Trophoblast cell (in vitro differentiated cells and primary cell): ENCODE data around the gene RDH13.

ENCODE experiments used
- DNase-seq, 2 donors: peaks; one replicate each; pipeline ENCODE4 v3.0.0-alpha.2; 2016
- H2AFZ ChIP-seq: 2 replicates; pipeline ENCODE4 v1.6.1; 2013; ENCODE audit warnings: low read length, moderate library complexity, mild to moderate bottlenecking; ENCODE audit not compliant: insufficient read depth, poor library complexity
- H2AK5ac ChIP-seq: 2 replicates; pipeline ENCODE4 v1.6.1; 2013; ENCODE audit warnings: mild to moderate bottlenecking, low read length
- H2BK120ac ChIP-seq: 2 replicates; pipeline ENCODE4 v1.6.1; 2013; ENCODE audit warnings: low read length, mild to moderate bottlenecking, moderate library complexity; ENCODE audit not compliant: insufficient read depth, poor library complexity
- H2BK12ac ChIP-seq: 2 replicates; pipeline ENCODE4 v1.6.1; 2013; ENCODE audit warnings: mild to moderate bottlenecking, low read length, moderate library complexity
- H2BK5ac ChIP-seq: 2 replicates; pipeline ENCODE4 v1.6.1; 2013; ENCODE audit warnings: low read length, low read depth, moderate library complexity, mild to moderate bottlenecking; ENCODE audit not compliant: poor library complexity
- H3K14ac ChIP-seq: 2 replicates; pipeline ENCODE4 v1.6.1; 2013; ENCODE audit warnings: mild to moderate bottlenecking, low read length
- H3K18ac ChIP-seq: 2 replicates; pipeline ENCODE4 v1.6.1; 2013; ENCODE audit warnings: mild to moderate bottlenecking, low read length
- H3K23ac ChIP-seq: 2 replicates; pipeline ENCODE4 v1.6.1; 2013; ENCODE audit warnings: low read length
- H3K27ac ChIP-seq: 2 replicates; pipeline ENCODE4 v1.5.1; 2013; ENCODE audit warnings: low read depth, mild to moderate bottlenecking, inconsistent platforms, low read length, moderate library complexity
- H3K27me3 ChIP-seq: 2 replicates; pipeline ENCODE4 v1.6.1; 2013; ENCODE audit warnings: inconsistent platforms, mild to moderate bottlenecking, low read length, moderate library complexity; ENCODE audit not compliant: insufficient read depth
- H3K36me3 ChIP-seq, 2 experiments: 1 replicate in 1 of 2; 2 replicates in 1 of 2; pipeline ENCODE4 v1.6.1; 2013; ENCODE audit warnings: low read length in 2 of 2, mild to moderate bottlenecking in 2 of 2, moderate library complexity in 1 of 2; ENCODE audit not compliant: insufficient read depth in 2 of 2, control insufficient read depth in 1 of 2
- H3K4ac ChIP-seq: 2 replicates; pipeline ENCODE4 v1.6.1; 2013; ENCODE audit warnings: low read depth, mild to moderate bottlenecking, low read length, moderate library complexity
- H3K4me1 ChIP-seq, 2 experiments: 1 replicate in 1 of 2; 2 replicates in 1 of 2; pipeline ENCODE4 v1.6.1; 2013; ENCODE audit warnings: low read length in 2 of 2, mild to moderate bottlenecking in 2 of 2, moderate library complexity in 1 of 2; ENCODE audit not compliant: insufficient read depth in 2 of 2, control insufficient read depth in 1 of 2
- H3K4me2 ChIP-seq: 2 replicates; pipeline ENCODE4 v1.6.1; 2013; ENCODE audit warnings: inconsistent platforms, mild to moderate bottlenecking, low read length, moderate library complexity
- H3K4me3 ChIP-seq: 2 replicates; pipeline ENCODE4 v1.5.1; 2013; ENCODE audit warnings: mild to moderate bottlenecking, low read depth, low read length, inconsistent platforms
- H3K79me1 ChIP-seq: one replicate; pipeline ENCODE4 v1.6.1; 2013; ENCODE audit warnings: low read length
- H3K79me2 ChIP-seq: 2 replicates; pipeline ENCODE4 v1.6.1; 2013; ENCODE audit warnings: low read length, mild to moderate bottlenecking; ENCODE audit not compliant: control insufficient read depth, insufficient read depth, poor library complexity
- H3K9ac ChIP-seq: 2 replicates; pipeline ENCODE4 v1.6.1; 2013; ENCODE audit warnings: mild to moderate bottlenecking, low read length
- H3K9me3 ChIP-seq: 2 replicates; pipeline ENCODE4 v1.6.1; 2013; ENCODE audit warnings: low read depth, mild to moderate bottlenecking, control low read depth, inconsistent platforms, low read length; ENCODE audit not compliant: insufficient read depth
- H4K12ac ChIP-seq: 2 replicates; pipeline ENCODE4 v1.6.1; 2013; ENCODE audit warnings: low read depth, mild to moderate bottlenecking, low read length, moderate library complexity
- H4K8ac ChIP-seq: 2 replicates; pipeline ENCODE4 v1.6.1; 2013; ENCODE audit warnings: low read depth, mild to moderate bottlenecking, low read length, moderate library complexity
- H4K91ac ChIP-seq: one replicate; pipeline ENCODE4 v1.6.1; 2013; ENCODE audit warnings: low read depth, mild to moderate bottlenecking, low read length, moderate library complexity
- WGBS: extraction: QIAGEN DNeasy Blood & Tissue Kit; methylation state at CpG from one replicate; pipeline ENCODE4 v1.1.7; 2013; ENCODE audit warnings: missing lambda C conversion rate; ENCODE audit not compliant: insufficient read length, insufficient coverage; ENCODE audit errors: extremely low coverage; 5-methylcytosine and 5-hydroxymethylcytosine counted together

Gene RDH13

GRCh38 chr19:55018216-55018615 lies 44.7 kb downstream of the RDH13 start:
- H2BK12ac ChIP-seq, result no peak overlapping the region
- H3K23ac ChIP-seq, result no peak overlapping the region
- H3K4me2 ChIP-seq, result no peak overlapping the region
- H4K12ac ChIP-seq, result no peak overlapping the region
- H3K79me1 ChIP-seq, result peaks cover 1% of the 10 kb centered on the region
- no peaks in the 10 kb centered on the region for H3K9me3 ChIP-seq
- no CpG with 5 or more reads among the region's 15 CpGs for WGBS
- no peak overlapping the region for H2BK120ac ChIP-seq
- H2AFZ ChIP-seq, result no peak overlapping the region
- H4K91ac ChIP-seq, result no peak overlapping the region
- no peaks in the 10 kb centered on the region for H3K4me1 ChIP-seq
- DNase-seq, result no peak
- H3K14ac ChIP-seq, result no peak overlapping the region
- no peak overlapping the region for H2BK5ac ChIP-seq
- H3K18ac ChIP-seq, result no peak overlapping the region
- H4K8ac ChIP-seq, result no peak overlapping the region
- H3K36me3 ChIP-seq, result peaks cover 2 to 6% of the 10 kb centered on the region in 2 experiments
- H3K4ac ChIP-seq, result no peak overlapping the region
- no peak overlapping the region for H3K4me3 ChIP-seq
- no peak overlapping the region for H2AK5ac ChIP-seq
- H3K27ac ChIP-seq, result no peak overlapping the region
- no peaks in the 10 kb centered on the region for H3K27me3 ChIP-seq
- H3K79me2 ChIP-seq, result peaks cover 1% of the 10 kb centered on the region
- no peak overlapping the region for H3K9ac ChIP-seq

- Histone ChIP-seq H3K79me2 (peaks cover 4% of the 10 kb centered on the region), H3K4me3 (no peak overlapping the region), H2AFZ (no peak overlapping the region), H4K8ac (no peak overlapping the region), H3K9me3 (no peaks in the 10 kb centered on the region), H2BK120ac (no peak overlapping the region), H3K9ac (no peak overlapping the region), H3K27me3 (no peaks in the 10 kb centered on the region), H3K23ac (no peak overlapping the region), H3K4ac (no peak overlapping the region), H3K14ac (no peak overlapping the region), H3K27ac (no peak overlapping the region), H2BK12ac (no peak overlapping the region), H2BK5ac (no peak overlapping the region), H4K12ac (no peak overlapping the region), H3K18ac (no peak overlapping the region), H3K36me3 (peaks cover 2 to 6% of the 10 kb centered on the region in 2 experiments), H4K91ac (no peak overlapping the region), H3K4me2 (no peak overlapping the region), H3K79me1 (peaks cover 1% of the 10 kb centered on the region), H3K4me1 (no peaks in the 10 kb centered on the region), H2AK5ac (no peak overlapping the region)
- no CpG with 5 or more reads among the region's 3 CpGs for WGBS
- no peak for DNase-seq
These were observed 46.9 kb downstream of the RDH13 start for GRCh38 chr19:55016017-55016416.

- H2AK5ac ChIP-seq, result no peak overlapping the region
- H4K12ac ChIP-seq, result no peak overlapping the region
- no peak overlapping the region for H4K91ac ChIP-seq
- no peak overlapping the region for H3K23ac ChIP-seq
- WGBS, result no CpG with 5 or more reads among the region's 5 CpGs
- no peak overlapping the region for H3K4me3 ChIP-seq
- H3K79me1 ChIP-seq, result peaks cover 1% of the 10 kb centered on the region
- no peaks in the 10 kb centered on the region for H3K27me3 ChIP-seq
- H3K14ac ChIP-seq, result no peak overlapping the region
- H3K18ac ChIP-seq, result no peak overlapping the region
- no peak overlapping the region for H3K4me2 ChIP-seq
- no peaks in the 10 kb centered on the region for H3K9me3 ChIP-seq
- no peak overlapping the region for H2BK5ac ChIP-seq
- no peak overlapping the region for H3K9ac ChIP-seq
- H2BK12ac ChIP-seq, result no peak overlapping the region
- peaks cover 2 to 6% of the 10 kb centered on the region in 2 experiments for H3K36me3 ChIP-seq
- H3K27ac ChIP-seq, result no peak overlapping the region
- no peak overlapping the region for H2BK120ac ChIP-seq
- no peaks in the 10 kb centered on the region for H3K4me1 ChIP-seq
- H3K79me2 ChIP-seq, result peaks cover 4% of the 10 kb centered on the region
- DNase-seq, result peak in 1 of 2 donors; percentile 9
- no peak overlapping the region for H4K8ac ChIP-seq
- no peak overlapping the region for H2AFZ ChIP-seq
- H3K4ac ChIP-seq, result peak overlapping the region; percentile 27
These were observed 47.8 kb downstream of the RDH13 start for GRCh38 chr19:55015126-55015525.

- no peak overlapping the region for H3K9ac ChIP-seq
- no peak overlapping the region for H2AFZ ChIP-seq
- no peak overlapping the region for H3K18ac ChIP-seq
- no peaks in the 10 kb centered on the region for H3K4me1 ChIP-seq
- no peak overlapping the region for H3K4ac ChIP-seq
- H2BK12ac ChIP-seq, result no peak overlapping the region
- H3K9me3 ChIP-seq, result no peaks in the 10 kb centered on the region
- no peak overlapping the region for H4K8ac ChIP-seq
- no peak overlapping the region for H4K12ac ChIP-seq
- no peak overlapping the region for H2AK5ac ChIP-seq
- H3K14ac ChIP-seq, result no peak overlapping the region
- no CpG with 5 or more reads among the region's 22 CpGs for WGBS
- H3K27ac ChIP-seq, result no peak overlapping the region
- DNase-seq, result no peak
- H3K79me1 ChIP-seq, result peaks cover 1% of the 10 kb centered on the region
- H3K36me3 ChIP-seq, result peaks cover 2 to 6% of the 10 kb centered on the region in 2 experiments
- no peak overlapping the region for H3K4me3 ChIP-seq
- no peak overlapping the region for H4K91ac ChIP-seq
- no peaks in the 10 kb centered on the region for H3K27me3 ChIP-seq
- peaks cover 4% of the 10 kb centered on the region for H3K79me2 ChIP-seq
- no peak overlapping the region for H3K4me2 ChIP-seq
- H2BK120ac ChIP-seq, result no peak overlapping the region
- no peak overlapping the region for H3K23ac ChIP-seq
- H2BK5ac ChIP-seq, result no peak overlapping the region
These were observed 48.2 kb downstream of the RDH13 start for GRCh38 chr19:55014714-55015113.
